HEK293T (cell line): ENCODE measurements around the gene CAPN8.

Experiments used
- BHLHE40 ChIP-seq: fragments of 450-650 bp; IDR thresholded peaks from 2 replicates; pipeline ENCODE4 v1.6.1; 2016; ENCODE audit warnings: mild to moderate bottlenecking, moderate library complexity, borderline replicate concordance
- ELF4 ChIP-seq: fragments of 450-650 bp; IDR thresholded peaks from 2 replicates; pipeline ENCODE4 v1.6.1; 2017; ENCODE audit warnings: antibody characterized with exemption
- FOXA1 ChIP-seq: fragments of 450-650 bp; IDR thresholded peaks from 2 replicates; pipeline ENCODE4 v1.6.1; 2016; ENCODE audit warnings: mild to moderate bottlenecking
- FOXK2 ChIP-seq: fragments of 450-650 bp; IDR thresholded peaks from 2 replicates; pipeline ENCODE4 v1.6.1; 2016; ENCODE audit warnings: mild to moderate bottlenecking
- SUZ12 ChIP-seq: fragments of 450-650 bp; IDR thresholded peaks from 2 replicates; pipeline ENCODE4 v1.6.1; 2016; ENCODE audit warnings: mild to moderate bottlenecking
- TARDBP ChIP-seq: fragments of 450-650 bp; IDR thresholded peaks from 2 replicates; pipeline ENCODE4 v1.6.1; 2016
- TF ChIP-seq, protein P1 (sequence below): fragments of 450-650 bp; IDR thresholded peaks from 2 replicates; pipeline ENCODE4 v1.6.1; 2016

DNA sequence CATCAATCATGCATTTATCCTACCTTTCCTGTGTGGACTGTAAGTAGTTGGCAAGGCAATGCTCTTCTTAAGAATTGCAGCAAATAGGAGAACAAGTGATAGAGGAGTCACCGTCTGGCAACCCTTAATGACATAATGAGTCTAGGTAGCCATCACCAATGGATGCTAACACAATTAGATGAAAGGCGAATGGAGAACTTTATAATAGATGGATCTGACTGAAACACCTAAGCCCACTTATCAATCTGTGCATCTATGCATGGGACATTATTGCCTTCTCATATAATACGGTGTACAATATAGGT lies 18.9 kb upstream of the CAPN8 start:
- TF ChIP-seq FOXA1 (no peak), ELF4 (no peak), TARDBP (no peak), BHLHE40 (no peak), FOXK2 (no peak), SUZ12 (no peak)
- TF ChIP-seq, protein P1, sequence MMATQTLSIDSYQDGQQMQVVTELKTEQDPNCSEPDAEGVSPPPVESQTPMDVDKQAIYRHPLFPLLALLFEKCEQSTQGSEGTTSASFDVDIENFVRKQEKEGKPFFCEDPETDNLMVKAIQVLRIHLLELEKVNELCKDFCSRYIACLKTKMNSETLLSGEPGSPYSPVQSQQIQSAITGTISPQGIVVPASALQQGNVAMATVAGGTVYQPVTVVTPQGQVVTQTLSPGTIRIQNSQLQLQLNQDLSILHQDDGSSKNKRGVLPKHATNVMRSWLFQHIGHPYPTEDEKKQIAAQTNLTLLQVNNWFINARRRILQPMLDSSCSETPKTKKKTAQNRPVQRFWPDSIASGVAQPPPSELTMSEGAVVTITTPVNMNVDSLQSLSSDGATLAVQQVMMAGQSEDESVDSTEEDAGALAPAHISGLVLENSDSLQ, result no peak
